HTR-8/SVneo (cell line): ENCODE measurements around the gene ADGRF1.
A peak's percentile ranks its signal among the peaks of the same experiment; 100 is the strongest.

Experiments
- DNase-seq: peaks from one replicate; pipeline ENCODE4 v3.0.0; 2011; ENCODE audit warnings: low spot score, mixed read lengths; ENCODE audit not compliant: insufficient read length
- FAIRE-seq: peaks from 2 replicates; lab custom pipeline; 2011; peaks lifted over from hg19 to GRCh38; lab: Jason Lieb, UNC

ADGRF1 gene

GRCh38 chr6:46990031-46990644 is 52.0 kb downstream of the ADGRF1 start:
- no peak for DNase-seq
- no peak for FAIRE-seq

- FAIRE-seq (no peak), DNase-seq (no peak)
Measured at GRCh38 chr6:46989398-46989797, 52.7 kb downstream of the ADGRF1 start.

GRCh38 chr6:46985943-46986342 is 56.2 kb downstream of the ADGRF1 start:
- no peak for DNase-seq
- no peak for FAIRE-seq

- FAIRE-seq (peak; percentile 23), DNase-seq (no peak)
Measured at GRCh38 chr6:46983007-46983411, 59.1 kb downstream of the ADGRF1 start.

- FAIRE-seq, result no peak
Measured at GRCh38 chr6:46979206-46979605, 62.9 kb downstream of the ADGRF1 start.

GRCh38 chr6:46974786-46975185 is 67.3 kb downstream of the ADGRF1 start:
- DNase-seq (no peak), FAIRE-seq (no peak)

More at GRCh38 chr6:46979206-46979605, 62.9 kb downstream of the ADGRF1 start:
- no peak for DNase-seq

- no peak for FAIRE-seq
- DNase-seq, result no peak
Measured at GRCh38 chr6:46973029-46973428, 69.1 kb downstream of the ADGRF1 start.

- DNase-seq (no peak), FAIRE-seq (no peak)
Measured at GRCh38 chr6:46972531-46972930, 69.6 kb downstream of the ADGRF1 start.

GRCh38 chr6:46969206-46969605 is 72.9 kb downstream of the ADGRF1 start:
- no peak for DNase-seq
- no peak for FAIRE-seq

GRCh38 chr6:46967826-46968349 is 74.2 kb downstream of the ADGRF1 start:
- DNase-seq, result no peak
- no peak for FAIRE-seq

- DNase-seq (no peak), FAIRE-seq (no peak)
Measured at GRCh38 chr6:46964716-46965519, 77.2 kb downstream of the ADGRF1 start.

GRCh38 chr6:46963626-46964025 is 78.5 kb downstream of the ADGRF1 start:
- FAIRE-seq, result no peak
- DNase-seq, result peak; percentile 14

GRCh38 chr6:46963039-46963438 is 79.1 kb downstream of the ADGRF1 start:
- no peak for DNase-seq
- FAIRE-seq, result no peak

- FAIRE-seq, result no peak
- DNase-seq, result no peak
Measured at GRCh38 chr6:46961711-46962110, 80.4 kb downstream of the ADGRF1 start.

GRCh38 chr6:46961232-46961631 is 80.9 kb downstream of the ADGRF1 start:
- no peak for FAIRE-seq
- DNase-seq, result no peak

- FAIRE-seq (no peak), DNase-seq (no peak)
Measured at GRCh38 chr6:46959419-46959818, 82.7 kb downstream of the ADGRF1 start.

- DNase-seq (no peak), FAIRE-seq (no peak)
Measured at GRCh38 chr6:46956409-46956808, 85.7 kb downstream of the ADGRF1 start.

- DNase-seq (peak; percentile 40), FAIRE-seq (no peak)
Measured at GRCh38 chr6:46954837-46955451, 87.2 kb downstream of the ADGRF1 start.

GRCh38 chr6:46953921-46954320 is 88.2 kb downstream of the ADGRF1 start:
- DNase-seq, result no peak

GRCh38 chr6:46949632-46950280 is 92.4 kb downstream of the ADGRF1 start:
- no peak for DNase-seq
- FAIRE-seq, result no peak

More at GRCh38 chr6:46953921-46954320, 88.2 kb downstream of the ADGRF1 start:
- FAIRE-seq, result no peak
